ENCODE measurements around the gene TIMP2.

Gene TIMP2

DNA sequence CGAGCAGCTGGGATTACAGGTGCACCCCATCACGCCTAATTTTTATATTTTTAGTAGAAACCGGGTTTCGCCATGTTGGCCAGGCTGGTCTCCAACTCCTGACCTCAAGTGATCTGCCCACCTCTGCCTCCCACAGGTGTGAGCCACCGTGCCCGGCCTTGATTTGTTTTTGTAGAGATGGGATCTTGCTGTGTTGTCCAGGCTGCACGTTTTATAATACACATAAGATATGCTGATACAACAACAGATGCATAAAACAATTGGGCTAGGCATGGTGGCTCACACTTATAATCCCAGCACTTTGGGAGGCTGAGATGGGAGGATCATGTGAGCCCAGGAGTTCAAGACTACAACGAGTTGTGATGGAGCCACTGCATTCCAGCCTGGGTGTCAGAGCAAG lies 90.6 kb downstream of the TIMP2 start:
- no peak for FAIRE-seq

DNA sequence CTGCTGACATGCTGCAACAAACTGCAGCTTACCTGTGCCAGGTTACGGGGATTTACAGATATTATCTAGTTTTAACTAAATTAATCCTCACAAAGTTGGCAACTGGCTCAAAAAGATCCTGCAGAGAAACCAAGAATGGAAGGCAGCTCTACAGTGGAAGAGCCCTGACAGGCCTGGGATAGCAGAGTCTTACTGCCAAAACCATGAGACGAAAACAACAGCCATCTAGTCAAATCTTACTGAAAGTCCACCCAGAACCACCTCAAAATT lies 92.7 kb downstream of the TIMP2 start:
- no peak for FAIRE-seq

DNA sequence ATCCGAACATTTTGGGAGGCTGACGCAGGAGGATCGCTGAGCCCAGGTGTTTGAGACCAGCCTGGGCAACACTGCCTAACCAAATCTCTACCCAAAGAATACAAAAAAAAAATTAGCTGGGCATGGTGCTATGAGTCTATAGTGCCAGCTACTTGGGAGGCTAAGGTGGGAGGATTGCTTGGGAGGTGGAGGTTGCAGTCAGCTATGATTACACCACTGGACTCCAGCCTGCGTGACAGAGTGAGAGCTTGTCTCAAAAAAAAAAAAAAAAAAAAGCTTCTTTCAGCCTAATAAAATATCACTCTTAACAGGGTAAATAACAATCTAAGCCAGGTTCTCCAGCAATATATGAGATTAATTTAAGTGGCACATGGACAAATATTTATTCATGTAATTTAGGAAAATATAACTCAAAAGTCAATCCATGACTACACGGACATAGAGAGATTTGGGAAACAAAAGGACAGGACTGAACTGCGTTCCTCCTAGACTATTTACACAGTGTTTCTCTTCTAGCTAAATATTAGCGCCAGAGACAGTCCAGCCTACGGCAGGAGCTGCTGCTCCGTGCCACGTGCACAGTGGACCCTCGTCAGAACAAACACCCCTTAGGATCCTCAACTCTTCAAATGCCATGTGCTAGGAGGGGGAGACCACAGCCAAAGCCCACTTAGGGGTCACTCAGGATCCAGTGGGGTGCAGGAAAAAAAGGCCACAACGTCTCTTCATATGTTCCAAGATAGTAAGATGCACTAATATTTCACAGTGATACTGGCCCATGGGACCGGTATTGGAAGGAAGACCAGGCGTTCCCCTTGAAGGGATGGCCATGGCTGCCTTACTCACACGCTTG lies 93.3 kb downstream of the TIMP2 start:
- no peak for FAIRE-seq

DNA sequence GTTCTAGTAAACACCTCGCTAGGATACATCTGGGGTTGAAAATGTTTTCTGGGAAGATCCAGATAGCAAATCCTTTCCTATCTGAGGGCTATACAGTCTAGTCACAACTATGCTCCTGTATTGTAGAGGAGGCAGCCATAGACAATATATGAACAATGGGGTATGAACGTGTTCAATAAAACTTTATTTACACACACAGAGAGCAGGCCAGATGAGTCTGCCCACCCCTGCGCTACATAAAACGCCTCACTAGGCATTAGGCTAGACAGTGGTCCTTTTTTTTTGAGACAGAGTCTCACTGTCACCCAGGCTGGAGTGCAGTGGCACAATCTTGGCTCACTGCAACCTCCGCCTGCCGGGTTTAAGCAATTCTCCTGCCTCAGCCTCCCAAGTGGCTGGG lies 95.7 kb downstream of the TIMP2 start:
- FAIRE-seq = no peak

DNA sequence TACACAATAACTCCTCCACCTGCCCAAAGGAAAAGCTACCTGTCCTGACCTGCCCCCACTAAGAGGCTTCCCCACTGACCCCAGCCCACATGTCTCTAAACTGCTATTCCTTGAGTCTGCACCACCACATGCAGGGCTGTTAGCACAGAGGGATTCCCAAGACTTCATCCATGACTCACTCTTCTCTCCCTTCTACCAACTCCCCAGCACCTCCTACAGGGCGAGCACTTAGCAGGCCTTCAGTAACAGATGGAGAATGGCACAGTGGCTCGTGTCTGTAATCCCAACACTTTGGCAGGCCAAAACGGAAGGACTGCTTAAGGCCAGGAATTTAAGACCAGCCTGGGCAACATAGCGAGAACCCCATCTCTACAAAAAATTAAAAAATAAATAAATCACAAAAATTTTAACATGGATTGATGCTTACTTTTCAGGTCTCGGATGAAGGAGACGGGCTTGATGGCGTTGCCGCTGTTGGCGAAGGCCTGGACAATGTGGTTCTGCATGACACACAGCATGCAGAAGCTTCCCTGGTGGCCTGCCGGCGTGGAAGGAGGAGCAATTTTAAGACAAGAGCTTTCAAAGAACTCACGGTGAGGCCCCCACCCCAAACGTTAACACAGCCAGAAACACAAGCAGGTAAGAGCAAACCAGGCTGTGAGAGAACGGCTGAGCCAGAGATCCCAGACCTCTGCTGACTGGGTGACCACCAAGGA lies 96.6 kb downstream of the TIMP2 start:
- no peak for FAIRE-seq

DNA sequence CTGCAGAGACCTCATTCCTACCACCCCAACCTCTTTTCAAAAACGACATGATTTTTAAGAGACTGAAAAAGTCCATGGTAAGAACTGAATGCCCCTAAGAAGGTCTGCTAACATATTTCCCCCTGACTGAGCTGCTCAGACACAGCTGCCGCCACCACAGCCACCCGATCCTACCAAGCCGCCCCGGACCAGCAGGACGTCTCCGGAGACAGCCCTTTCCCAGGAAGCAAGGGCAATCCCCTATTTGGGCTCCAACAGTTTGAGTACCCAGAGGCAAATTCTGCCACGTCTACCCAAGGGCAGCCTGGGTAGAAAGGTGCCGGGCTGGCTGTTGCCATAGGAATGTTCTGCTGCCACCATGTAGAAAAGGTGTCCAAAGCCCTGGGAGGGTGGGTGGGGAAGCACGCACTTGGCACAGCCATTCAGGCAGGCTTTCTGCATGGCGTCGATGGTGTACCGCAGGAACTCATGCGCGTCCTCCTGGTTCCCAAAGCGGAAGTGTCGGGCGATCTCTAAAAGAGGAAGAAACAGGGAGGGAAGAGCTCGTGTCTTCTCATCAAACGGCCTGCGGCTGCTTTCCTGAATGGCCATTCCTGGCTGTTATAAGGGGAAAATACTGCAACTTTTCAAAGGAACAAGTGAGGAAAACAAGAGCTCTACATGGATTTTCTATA lies 98.2 kb downstream of the TIMP2 start:
- FAIRE-seq = no peak

DNA sequence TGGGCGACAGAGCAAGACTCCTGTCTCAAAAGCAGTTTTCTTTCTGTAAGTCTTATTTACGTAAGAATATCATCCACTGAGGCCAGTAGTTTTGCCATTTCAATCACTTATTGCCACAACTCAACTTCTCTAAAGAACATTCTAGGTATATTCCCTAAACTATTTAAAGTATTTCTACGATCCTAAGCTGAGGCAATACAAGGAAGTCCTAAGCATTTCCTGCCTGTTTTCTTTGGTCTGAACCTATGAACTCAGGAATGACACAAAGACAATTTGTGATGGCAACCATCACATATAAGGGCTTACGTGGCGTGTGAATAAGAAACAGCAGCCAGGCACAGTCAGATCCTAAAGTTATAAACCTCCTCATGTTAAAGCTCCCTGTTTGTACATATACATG lies 98.8 kb downstream of the TIMP2 start:
- no peak for FAIRE-seq

DNA sequence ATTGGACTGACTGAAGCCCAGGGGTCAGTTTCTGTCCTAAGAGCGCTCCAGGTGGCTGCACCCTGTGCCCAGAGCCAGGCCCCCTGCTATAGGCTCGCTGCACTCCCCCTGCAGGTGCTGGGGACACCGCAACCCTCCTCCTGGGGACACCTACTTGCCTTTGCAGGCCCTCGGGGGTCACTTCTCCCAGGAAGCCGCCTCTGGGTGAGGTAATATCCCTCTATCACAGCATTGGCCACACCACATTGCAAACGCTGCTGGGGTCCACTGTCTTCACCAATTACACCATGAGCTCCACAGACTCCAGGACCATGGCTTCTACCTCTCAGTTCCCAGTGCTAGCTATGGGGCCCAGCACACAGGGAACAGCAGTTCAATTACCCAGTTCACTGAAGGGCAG lies 99.5 kb downstream of the TIMP2 start:
- FAIRE-seq = no peak

DNA sequence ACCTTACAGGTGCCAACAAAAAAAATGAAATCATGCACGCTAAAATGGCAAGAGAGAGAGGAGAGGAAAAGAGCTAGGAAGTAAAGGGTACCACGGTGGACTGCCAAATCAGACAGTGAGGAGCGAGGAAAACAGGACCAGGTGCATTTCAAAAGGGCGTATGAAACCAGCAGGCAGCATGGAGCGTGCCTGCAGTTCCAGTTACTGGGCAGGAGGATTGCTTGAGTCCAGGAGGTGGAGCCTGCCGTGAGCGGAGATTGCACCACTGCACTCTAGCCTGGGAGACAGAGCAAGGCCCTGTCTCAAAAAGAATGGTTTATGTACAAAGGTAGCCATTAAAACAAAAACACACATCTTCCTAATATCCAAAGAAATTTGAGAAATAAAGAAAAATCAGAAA lies 100.9 kb downstream of the TIMP2 start:
- no peak for FAIRE-seq

DNA sequence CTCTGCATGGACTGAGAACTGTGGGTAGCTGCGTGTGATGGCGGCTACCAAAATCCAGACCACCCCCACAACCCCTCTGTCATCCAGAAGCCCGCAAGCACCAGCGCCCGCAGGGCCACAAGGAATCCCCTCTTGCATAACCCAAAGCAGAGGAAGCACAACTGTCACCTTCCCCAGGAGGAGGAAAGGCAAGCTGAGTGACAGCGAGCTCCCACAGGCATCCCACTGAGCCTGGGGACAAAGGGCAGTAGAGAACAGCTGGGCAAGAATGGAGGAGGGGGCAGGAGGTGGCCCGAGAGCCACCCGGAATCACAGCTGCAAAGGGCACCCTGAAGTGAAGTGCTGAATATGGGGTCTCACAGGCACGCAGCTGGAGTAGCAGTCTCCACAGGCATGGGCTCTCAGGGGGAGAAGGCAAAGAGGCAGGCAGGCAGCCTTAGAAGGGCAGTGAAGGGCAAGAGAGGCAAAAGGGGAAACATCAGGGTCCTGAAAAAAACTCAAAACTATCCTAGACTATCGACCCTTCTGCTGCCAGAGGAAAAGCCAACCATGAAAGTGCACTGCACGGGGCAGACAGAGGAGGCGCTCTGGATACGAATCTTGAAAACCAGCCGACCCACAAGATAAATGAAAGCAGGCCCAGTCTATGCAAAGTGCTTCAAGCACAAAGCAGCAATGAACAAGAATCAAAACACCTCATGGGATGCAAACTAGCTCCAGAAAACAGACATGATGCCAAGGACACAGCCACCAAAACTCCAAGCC lies 101.7 kb downstream of the TIMP2 start:
- FAIRE-seq = no peak

DNA sequence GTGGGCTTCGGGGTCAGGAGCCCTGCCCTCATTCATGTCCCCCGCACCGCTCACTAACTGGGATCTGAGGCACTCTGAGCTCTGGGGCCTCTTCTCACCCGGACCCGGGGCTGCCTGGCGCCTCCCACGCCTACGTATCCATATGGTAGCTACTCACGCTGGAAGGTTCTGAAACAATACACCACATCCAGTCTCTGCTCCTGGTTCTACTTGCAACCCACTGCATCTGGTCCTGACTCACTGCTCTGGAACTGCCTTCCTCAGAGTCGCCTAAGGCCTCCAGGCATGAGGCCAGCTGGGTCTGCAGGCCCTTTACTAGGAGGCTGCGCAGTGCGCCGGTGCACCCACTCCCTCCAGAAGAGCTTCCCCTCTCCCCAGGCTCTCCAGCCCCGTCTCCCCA lies 102.6 kb downstream of the TIMP2 start:
- no peak for FAIRE-seq

DNA sequence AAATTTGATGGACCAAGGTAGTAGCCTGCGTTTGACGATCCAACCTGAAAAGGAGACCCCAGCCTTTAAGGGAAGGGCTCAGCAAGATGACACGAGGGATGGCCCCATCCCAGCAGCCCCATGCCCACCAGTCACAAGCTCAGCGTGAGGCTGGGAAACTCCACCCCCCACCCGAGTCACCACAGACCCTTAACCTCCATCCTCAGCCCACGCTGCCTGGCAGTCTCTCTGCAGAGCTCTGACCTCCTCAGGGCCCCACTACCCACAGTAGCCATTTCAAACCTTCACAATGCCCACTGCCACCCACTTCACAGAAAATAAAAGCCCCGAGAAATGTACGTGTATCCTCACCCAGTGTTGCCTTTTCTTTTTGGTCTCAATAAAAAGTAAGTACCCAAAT lies 103.2 kb downstream of the TIMP2 start:
- FAIRE-seq = no peak

DNA sequence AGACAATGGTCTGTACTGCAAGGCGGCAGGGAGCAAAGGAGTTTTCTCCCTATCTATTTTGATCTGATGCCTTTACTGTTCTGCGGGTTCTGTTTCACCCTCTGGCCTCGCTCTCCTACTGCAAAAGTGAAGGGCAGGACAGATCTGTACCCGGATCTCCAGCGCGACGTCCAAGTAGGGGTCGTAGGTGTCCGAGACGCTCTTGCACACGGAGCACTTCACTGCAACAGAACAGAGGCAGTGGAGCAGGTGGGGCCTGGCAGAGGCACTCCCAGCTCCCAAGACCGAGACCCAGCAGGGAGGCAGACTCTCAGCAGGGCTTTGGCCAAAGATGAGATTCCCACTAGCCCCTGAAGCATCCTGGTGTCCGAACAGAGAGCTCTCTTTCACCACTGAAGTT lies 104.3 kb downstream of the TIMP2 start:
- FAIRE-seq = no peak

DNA sequence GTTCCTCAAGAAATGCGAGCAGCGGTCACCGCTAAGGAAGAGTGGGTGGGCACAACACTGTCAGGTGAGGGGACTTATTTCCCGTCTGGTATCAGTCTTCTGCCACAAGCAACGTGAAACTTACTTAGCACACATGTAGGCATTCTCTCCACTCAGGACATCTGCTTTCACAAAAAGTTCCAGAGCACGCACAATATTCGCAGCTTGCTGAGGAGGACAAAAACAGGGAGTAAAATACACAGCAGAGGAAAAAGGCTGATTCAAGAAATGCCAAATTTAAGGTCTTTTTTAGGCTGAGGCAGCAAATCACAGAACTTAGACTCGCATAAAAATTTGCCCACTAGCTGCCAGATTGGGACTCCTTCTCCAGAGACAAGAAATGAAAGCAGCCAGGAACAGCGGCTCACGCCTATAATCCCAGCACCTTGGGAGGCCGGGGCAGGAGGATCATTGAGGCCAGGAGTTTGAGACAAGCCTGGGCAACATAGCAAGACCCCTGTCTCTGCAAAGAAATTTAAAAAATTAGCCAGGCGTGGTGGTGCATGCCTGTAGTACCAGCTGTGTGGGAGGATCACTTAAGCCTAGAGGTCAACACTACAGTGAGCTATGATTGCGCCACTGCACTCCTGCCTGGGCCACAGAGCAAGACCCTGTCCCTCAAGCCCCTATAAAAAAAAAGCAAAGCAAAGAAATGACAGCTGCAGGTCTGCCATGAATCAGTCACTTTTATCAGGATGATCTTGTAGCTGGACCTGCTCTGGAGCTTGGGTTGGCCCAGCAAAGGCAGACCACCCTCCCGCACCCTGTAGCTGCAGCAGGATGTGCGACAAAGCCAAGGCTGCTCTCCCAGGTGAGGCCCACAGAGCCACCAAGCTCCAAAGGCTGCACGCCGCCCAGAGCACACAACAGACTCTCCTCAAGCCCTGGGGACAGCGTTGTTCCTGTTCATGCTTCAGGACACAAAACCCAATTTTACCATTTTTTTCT lies 105.1 kb downstream of the TIMP2 start:
- FAIRE-seq = no peak

DNA sequence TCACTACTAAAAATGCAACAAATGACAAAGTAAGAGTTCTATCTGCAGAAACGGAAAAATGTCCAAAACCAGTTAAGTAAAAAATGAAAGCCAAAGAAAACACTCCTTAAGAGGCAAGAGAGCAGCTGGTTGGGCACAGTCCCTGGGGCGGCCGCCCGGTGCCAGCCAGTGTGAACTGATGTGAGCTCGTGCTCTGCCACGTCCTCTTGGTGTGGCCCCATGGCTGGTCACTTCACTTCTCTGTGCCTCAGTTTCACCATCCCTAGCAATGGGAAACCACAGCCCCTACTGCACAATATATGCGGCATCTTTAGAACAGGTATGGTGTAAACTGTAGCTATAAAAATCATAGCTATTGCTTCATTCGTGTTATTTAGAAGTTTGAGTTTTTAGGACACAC lies 105.8 kb downstream of the TIMP2 start:
- FAIRE-seq = no peak

DNA sequence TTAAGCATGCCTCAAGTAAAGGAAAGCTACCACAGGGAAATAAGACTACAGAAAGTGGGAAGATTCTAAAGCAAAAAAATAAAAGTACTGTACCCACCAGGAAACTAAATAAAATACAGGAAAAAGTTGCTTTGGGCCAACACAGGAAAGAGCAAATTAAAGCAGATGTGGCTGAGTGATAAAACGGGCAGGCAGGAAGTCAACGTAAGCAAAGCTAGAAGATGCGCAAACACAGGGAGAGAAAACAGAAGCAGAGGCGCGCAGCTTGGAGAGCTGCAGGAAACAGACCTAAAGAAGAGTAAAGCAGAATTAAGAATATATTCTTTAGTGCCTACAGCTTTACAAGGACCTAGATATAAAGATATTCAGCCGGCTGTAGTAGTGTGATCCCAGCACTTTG lies 106.3 kb downstream of the TIMP2 start:
- no peak for FAIRE-seq

DNA sequence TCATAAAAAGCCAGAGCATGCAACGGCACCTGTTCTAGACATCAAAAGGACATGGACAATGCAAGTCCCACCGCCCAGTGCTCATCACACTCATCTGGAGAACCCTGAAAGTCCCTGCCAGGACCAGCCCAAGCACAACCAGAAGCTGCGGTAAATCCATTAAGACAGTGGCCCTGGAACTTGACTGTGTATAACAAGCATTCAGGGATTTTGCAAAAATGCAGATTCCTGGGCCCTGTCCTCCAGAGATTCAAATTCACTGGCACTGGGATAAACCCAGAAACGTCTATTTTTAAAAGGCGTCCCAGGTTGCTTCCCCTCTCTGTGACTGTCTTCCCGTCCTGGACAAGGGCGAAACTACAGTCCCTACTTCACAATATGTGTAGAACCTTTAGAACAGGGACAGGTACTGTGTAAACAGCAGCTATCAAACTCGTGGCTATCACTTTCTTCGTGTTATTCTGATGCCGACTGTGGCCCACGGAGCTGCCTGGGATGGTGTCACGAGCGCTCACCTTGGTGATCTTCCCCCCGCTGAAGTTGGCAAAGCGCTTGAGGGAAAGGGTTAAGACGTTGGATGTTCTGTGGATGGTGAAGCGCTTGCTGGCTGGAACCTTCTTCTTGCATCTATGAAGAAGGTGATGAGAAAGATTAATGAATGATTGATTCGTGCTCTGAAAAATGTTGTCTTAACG lies 106.9 kb downstream of the TIMP2 start:
- no peak for FAIRE-seq

DNA sequence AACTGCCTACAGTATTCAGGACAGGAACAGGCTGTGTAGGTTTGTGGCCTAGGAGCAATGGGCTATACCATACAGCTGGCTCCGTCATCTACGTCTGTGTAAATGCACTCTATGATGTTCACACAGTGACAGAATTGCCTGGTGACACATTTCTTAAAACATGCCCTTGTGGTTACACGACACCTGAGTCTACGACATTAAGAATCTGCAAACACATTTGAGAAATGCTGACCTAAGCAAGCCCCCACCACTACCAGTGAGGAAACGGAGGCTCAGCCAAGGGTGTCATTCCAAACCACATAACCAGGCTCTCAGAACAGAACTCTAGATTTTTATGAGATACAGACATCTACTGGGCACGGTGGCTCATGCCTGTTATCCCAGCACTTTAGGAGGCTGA lies 108.1 kb downstream of the TIMP2 start:
- no peak for FAIRE-seq

DNA sequence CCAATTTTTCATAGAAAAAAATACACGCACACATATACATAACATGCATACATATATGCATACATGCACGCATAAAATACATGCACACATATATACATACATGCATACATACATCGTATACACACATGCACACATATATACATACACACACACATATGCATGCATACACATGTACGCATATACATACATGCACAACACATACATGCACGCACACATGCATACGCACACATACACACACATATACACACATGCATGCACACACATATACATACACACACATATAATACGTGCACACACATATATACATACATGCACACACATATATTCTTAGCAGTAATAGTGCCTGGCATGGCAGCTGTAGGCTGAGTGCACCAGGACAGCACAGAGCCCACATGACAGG lies 109.5 kb downstream of the TIMP2 start:
- FAIRE-seq = no peak

DNA sequence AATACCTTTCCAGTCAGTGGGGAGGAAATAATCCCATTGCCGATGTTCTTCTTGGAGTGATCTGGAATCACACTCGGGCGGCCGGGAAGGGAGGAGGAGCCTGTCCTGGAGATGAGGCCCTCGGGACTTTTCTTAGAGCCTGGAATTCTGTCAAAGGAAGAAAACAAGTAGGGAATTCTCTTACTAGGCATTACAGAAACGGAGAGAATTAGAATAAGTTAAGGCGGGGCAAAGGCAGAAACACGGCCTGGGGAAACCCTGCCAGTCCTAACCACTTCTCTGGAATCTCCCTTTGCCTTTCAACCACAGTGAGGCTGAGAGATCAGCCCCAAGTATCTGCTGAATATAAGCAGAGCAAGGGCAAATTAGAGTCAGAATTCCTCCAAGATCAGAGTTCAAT lies 112.3 kb downstream of the TIMP2 start:
- no peak for FAIRE-seq

DNA sequence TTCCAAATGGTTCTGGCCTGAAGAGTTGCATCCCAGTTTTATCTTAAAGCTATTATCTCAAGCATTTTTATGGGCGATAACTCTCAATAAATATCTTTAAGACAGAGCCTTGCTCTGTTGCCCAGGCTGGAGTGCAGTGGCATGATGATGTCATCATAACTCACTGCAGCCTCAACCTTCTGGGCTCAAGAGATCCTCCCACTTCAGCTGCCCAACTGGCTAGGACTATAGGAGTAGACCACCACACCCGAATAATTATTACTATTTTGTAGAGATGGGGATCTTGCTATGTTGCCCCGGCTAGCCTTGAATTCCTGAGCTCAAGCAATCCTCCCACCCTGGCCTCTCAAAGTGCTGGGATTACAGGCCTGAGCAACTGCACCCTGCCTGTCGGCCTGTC lies 117.0 kb downstream of the TIMP2 start:
- FAIRE-seq = no peak

DNA sequence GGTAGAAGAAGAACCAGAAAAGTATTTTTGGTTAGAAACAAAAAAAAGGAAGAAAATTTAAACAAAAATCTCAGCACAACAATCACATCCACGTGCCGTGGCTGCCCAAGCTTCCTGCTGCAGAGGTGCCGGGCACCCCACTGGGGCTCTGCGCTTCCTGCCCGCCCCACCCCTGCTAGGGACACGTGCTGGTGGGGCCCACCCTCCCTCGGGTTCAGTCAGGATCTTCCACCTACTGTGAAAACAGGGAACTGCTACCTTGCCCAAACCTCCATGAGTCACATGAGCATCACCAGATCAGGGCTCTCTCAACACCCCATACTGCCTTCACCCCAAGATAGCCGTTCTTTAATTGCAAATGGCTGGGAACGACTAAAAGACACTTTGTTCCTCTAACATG lies 118.7 kb downstream of the TIMP2 start:
- no peak for FAIRE-seq

Measured in colon (tissue), 2 donors.